CD4-positive, alpha-beta T cell treated with Interleukin-4 for 1 hour (primary cell): ENCODE results near the gene PRKCB.

Source experiments
- DNase-seq, 2 donors: peaks; one replicate each; pipeline ENCODE4 v3.0.0-alpha.2; 2020 to 2022

The PRKCB gene

GRCh38 chr16:23945243-23945642, 109.5 kb downstream of the PRKCB start:
- no peak for DNase-seq

- no peak for DNase-seq
These were observed 112.1 kb downstream of the PRKCB start for GRCh38 chr16:23947838-23948237.

- DNase-seq = peak; percentile 54 to 68
These were observed 113.2 kb downstream of the PRKCB start for GRCh38 chr16:23948949-23949411.

GRCh38 chr16:23949630-23950290, 114.0 kb downstream of the PRKCB start:
- DNase-seq = peak; percentile 72 to 77

- DNase-seq = no peak
These were observed 114.6 kb downstream of the PRKCB start for GRCh38 chr16:23950291-23950894.

- DNase-seq = no peak
These were observed 115.1 kb downstream of the PRKCB start for GRCh38 chr16:23950898-23951297.

- DNase-seq = no peak
These were observed 116.6 kb downstream of the PRKCB start for GRCh38 chr16:23952128-23952970.

- no peak for DNase-seq
These were observed 117.2 kb downstream of the PRKCB start for GRCh38 chr16:23952971-23953300.

- no peak for DNase-seq
These were observed 117.7 kb downstream of the PRKCB start for GRCh38 chr16:23953476-23953875.

GRCh38 chr16:23955088-23955487, 119.3 kb downstream of the PRKCB start:
- no peak for DNase-seq

GRCh38 chr16:23957287-23957686, 121.5 kb downstream of the PRKCB start:
- no peak for DNase-seq

- no peak for DNase-seq
These were observed 123.4 kb downstream of the PRKCB start for GRCh38 chr16:23959072-23959751.

GRCh38 chr16:23959752-23960072, 123.9 kb downstream of the PRKCB start:
- no peak for DNase-seq

GRCh38 chr16:23960081-23960885, 124.5 kb downstream of the PRKCB start:
- no peak for DNase-seq

GRCh38 chr16:23962001-23962400, 126.2 kb downstream of the PRKCB start:
- no peak for DNase-seq

GRCh38 chr16:23964136-23964535, 128.4 kb downstream of the PRKCB start:
- DNase-seq = no peak

- no peak for DNase-seq
These were observed 129.5 kb downstream of the PRKCB start for GRCh38 chr16:23965137-23965733.

- DNase-seq = no peak
These were observed 131.0 kb downstream of the PRKCB start for GRCh38 chr16:23966597-23967394.

- DNase-seq = no peak
These were observed 132.0 kb downstream of the PRKCB start for GRCh38 chr16:23967775-23968174.

GRCh38 chr16:23968176-23968575, 132.4 kb downstream of the PRKCB start:
- no peak for DNase-seq
